Mesothelial cell of epicardium (in vitro differentiated cells): ENCODE data around the gene WIPI1. TPM values are rescaled to one million over a fixed set of nuclear protein-coding genes. Genes with fewer than 3 reads are reported as not detected.
"Not testable (repeated sequence)": the region's sequence is repeated elsewhere in the genome, so short reads cannot be mapped to it uniquely, and the experiment has no call there.

ENCODE experiments used
- DNase-seq, 2 experiments: peaks; one replicate each; pipeline ENCODE4 v3.0.0; 2021; ENCODE audit warnings: low spot score in 2 of 2; ENCODE audit not compliant: unreplicated experiment in 2 of 2
- H3K27ac Mint-ChIP-seq: 2 replicates; pipeline ENCODE4 v1.8.0; 2021; ENCODE audit warnings: mixed read lengths
- H3K27me3 Mint-ChIP-seq: 2 replicates; pipeline ENCODE4 v1.8.0; 2021; ENCODE audit warnings: low read depth, mixed read lengths
- H3K36me3 Mint-ChIP-seq: 2 replicates; pipeline ENCODE4 v1.8.0; 2021; ENCODE audit warnings: mixed read lengths
- H3K4me1 Mint-ChIP-seq: 2 replicates; pipeline ENCODE4 v1.8.0; 2021; ENCODE audit warnings: mixed read lengths
- H3K4me3 Mint-ChIP-seq: 2 replicates; pipeline ENCODE4 v1.8.0; 2021; ENCODE audit warnings: mild to moderate bottlenecking, moderate library complexity, mixed read lengths
- H3K9me3 Mint-ChIP-seq: 2 replicates; pipeline ENCODE4 v1.8.0; 2021; ENCODE audit warnings: mixed read lengths
- microRNA-seq: library from miRNA; unstranded; fragments of <30 nt; microRNA quantifications from one replicate; pipeline ENCODE4 v1.2.0, GENCODE V29; 2021; ENCODE audit warnings: inconsistent platforms, mixed read lengths
- total RNA-seq: library from RNA; stranded (reverse); gene quantifications from 3 replicates; pipeline ENCODE4 v1.2.1, GENCODE V29; 2021
- TF ChIP-seq, protein P1 (sequence below): fragments of 200-600 bp; sonication (generic); IDR thresholded peaks from one replicate; pipeline ENCODE4 v1.5.0; 2021; ENCODE audit warnings: antibody characterized with exemption; ENCODE audit not compliant: unreplicated experiment

The WIPI1 gene
- total RNA-seq, 1 donor from 2014 or later = 27.2 TPM

DNA sequence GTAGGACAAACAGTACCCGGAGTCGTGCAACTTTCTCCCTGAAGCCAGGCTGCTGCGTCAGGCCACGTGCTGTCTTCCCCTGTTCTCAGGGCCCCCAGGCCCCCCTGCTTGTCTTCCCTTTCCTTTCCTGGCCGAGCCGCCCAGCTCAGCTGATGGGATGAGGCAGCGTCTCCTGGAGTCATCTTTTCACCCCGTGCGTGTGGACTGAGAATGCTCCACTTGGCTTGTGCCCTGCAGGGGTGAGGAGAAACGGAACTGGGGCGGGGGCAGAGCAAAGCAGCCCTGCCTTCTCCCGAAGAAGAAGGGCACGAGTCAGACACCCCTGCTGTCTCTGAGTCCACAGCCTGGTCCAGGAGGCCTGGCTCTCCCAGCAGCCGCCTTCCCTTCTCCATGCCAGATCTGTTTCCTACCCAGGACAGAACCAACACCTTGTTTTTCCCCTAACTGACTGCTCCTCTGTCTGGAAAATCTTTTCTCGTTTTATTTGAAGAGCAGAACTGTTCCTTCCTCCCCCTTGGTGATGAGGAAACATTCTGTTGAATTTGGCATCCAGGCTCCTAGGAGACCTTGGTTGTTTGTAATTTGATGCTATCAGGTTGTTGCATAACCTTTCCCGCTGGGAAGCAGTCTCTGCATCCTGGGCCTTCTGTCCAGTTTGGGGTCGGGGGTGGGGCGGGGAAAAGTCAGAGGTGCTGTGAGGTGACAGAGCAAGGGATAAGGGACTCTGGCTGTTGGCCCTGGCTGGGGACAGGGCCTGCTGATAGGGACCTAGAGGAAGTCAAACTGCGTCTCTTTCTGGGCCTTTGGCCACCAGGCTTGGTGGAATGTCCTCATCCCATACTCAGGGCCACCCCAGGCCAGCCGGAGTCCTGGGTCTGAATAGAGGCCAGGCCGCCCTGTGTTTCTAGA is 78.8 kb downstream of the WIPI1 start:
- no peaks in the 10 kb centered on the region for H3K9me3 Mint-ChIP-seq

DNA sequence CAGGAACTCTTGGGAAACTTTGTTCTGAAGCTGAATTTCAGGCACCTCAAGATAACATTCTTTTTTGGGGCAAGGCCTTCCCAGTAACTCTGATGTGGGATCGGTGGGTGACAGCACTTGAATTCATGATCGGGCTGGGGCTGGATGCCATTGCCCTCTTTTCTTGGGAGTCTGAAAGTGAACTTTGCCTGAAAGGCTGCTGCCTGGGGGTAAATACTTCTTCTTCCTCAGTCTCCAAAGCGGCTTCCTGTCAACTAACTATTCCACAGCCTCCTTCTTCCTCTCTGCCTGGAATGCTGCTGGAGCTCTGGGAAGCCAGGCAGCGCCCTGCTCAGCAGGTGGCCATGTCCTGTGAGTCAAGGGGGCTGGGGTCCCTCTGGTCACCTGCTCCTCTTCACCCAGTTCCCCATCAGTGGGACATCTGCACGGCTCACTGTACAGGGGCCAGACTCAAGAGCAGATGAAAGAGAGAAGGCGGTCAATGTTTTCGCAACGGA is 79.5 kb downstream of the WIPI1 start:
- Mint-ChIP-seq H3K36me3 (no peaks in the 10 kb centered on the region), H3K27me3 (no peaks in the 10 kb centered on the region), H3K4me3 (no peak overlapping the region), H3K9me3 (no peaks in the 10 kb centered on the region), H3K4me1 (peaks cover 17% of the 10 kb centered on the region), H3K27ac (peak overlapping the region; percentile 81)
- DNase-seq = no peak
- TF ChIP-seq, protein P1, sequence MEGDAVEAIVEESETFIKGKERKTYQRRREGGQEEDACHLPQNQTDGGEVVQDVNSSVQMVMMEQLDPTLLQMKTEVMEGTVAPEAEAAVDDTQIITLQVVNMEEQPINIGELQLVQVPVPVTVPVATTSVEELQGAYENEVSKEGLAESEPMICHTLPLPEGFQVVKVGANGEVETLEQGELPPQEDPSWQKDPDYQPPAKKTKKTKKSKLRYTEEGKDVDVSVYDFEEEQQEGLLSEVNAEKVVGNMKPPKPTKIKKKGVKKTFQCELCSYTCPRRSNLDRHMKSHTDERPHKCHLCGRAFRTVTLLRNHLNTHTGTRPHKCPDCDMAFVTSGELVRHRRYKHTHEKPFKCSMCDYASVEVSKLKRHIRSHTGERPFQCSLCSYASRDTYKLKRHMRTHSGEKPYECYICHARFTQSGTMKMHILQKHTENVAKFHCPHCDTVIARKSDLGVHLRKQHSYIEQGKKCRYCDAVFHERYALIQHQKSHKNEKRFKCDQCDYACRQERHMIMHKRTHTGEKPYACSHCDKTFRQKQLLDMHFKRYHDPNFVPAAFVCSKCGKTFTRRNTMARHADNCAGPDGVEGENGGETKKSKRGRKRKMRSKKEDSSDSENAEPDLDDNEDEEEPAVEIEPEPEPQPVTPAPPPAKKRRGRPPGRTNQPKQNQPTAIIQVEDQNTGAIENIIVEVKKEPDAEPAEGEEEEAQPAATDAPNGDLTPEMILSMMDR = no peak

More for the DNA sequence above, 78.8 kb downstream of the WIPI1 start:
- Mint-ChIP-seq H3K4me1 (peaks cover 21% of the 10 kb centered on the region), H3K27ac (peak overlapping the region; percentile 81), H3K27me3 (no peaks in the 10 kb centered on the region), H3K4me3 (peak overlapping the region; percentile 11), H3K36me3 (no peaks in the 10 kb centered on the region)
- TF ChIP-seq, protein P1 = no peak
- peak in 1 of 2 experiments; percentile 45 for DNase-seq

DNA sequence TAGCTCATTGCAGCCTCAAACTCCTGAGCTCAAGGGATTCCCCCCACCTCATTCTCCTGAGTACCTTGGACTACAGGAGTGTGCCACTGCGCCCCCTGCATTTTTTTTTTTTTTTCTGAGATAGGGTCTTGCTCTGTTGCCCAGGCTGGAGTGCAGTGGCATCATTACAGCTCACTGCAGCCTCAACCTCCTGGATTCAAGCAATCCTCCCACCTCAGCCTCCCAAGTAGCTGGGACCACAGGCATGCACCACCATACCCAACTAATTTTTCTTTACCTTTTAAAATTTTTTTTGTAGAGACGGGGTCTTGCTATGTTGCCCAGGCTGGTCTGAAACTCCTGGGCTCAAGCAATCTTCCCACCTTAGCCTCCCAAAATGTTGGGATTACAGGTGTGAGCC is 81.1 kb downstream of the WIPI1 start:
- H3K4me1 Mint-ChIP-seq = peaks cover 17% of the 10 kb centered on the region
- not testable (repeated sequence) for H3K27me3 Mint-ChIP-seq, DNase-seq, H3K27ac Mint-ChIP-seq, H3K4me3 Mint-ChIP-seq, H3K9me3 Mint-ChIP-seq, H3K36me3 Mint-ChIP-seq

DNA sequence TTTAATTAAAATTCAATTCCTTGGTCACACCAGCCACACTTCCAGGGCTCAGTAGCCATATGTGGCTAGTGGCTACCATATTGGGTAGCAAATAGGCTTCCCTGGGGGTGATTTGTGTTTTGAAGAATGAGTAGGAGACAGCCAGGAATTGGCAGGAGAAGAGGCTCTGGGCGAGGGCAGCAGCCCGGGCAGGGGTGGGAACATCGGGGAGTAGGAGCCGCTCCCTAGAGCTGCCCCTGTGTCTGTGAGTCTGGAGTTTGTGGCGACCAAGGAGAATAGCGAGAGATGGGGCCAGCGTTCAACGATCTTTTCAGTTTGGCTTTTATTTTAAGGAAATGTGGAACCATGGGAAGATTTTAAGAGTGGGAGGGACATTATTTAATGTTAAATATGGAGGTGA is 81.7 kb downstream of the WIPI1 start:
- no peaks in the 10 kb centered on the region for H3K9me3 Mint-ChIP-seq
- H3K36me3 Mint-ChIP-seq = no peaks in the 10 kb centered on the region
- DNase-seq = no peak
- peaks cover 17% of the 10 kb centered on the region for H3K4me1 Mint-ChIP-seq
- no peak overlapping the region for H3K27ac Mint-ChIP-seq
- TF ChIP-seq, protein P1 = no peak
- no peaks in the 10 kb centered on the region for H3K27me3 Mint-ChIP-seq
- H3K4me3 Mint-ChIP-seq = no peak overlapping the region

Small RNAs within 50 kb of the gene (microRNA-seq; reads per million reads assigned to microRNA genes)
- gene MIR635 = not detected

Other genes with a start within 250 kb of the WIPI1 start
- 63.2 to 85.1 TPM (median 65.4 TPM) in 3 replicates for gene AMZ2, start 209.5 kb downstream of the WIPI1 start, total RNA-seq
- gene SLC16A6, start 166.4 kb downstream of the WIPI1 start, total RNA-seq = 0.89 to 1.3 TPM (median 0.90 TPM) in 3 replicates
- gene ARSG, start 166.0 kb downstream of the WIPI1 start, total RNA-seq = 7.8 to 11.4 TPM (median 9.0 TPM) in 3 replicates
- 268 to 276 TPM (median 268 TPM) in 3 replicates for gene PRKAR1A, start 54.9 kb upstream of the WIPI1 start, total RNA-seq
- 1.7 to 2.1 TPM (median 1.8 TPM) in 3 replicates for gene FAM20A, start 143.9 kb upstream of the WIPI1 start, total RNA-seq